Stimulated activated CD4-positive, alpha-beta T cell treated with anti-CD3 and anti-CD28 coated beads, Interleukin-15, amount 100 ng/mL, for 1 hour (primary cell): ENCODE results near the gene C17orf67.

ENCODE experiments used
- DNase-seq, 2 donors: peaks; one replicate each; pipeline ENCODE4 v3.0.0-alpha.2; 2020; ENCODE audit warnings: low read depth in 1 of 2, low spot score in 1 of 2

C17orf67 gene

DNA sequence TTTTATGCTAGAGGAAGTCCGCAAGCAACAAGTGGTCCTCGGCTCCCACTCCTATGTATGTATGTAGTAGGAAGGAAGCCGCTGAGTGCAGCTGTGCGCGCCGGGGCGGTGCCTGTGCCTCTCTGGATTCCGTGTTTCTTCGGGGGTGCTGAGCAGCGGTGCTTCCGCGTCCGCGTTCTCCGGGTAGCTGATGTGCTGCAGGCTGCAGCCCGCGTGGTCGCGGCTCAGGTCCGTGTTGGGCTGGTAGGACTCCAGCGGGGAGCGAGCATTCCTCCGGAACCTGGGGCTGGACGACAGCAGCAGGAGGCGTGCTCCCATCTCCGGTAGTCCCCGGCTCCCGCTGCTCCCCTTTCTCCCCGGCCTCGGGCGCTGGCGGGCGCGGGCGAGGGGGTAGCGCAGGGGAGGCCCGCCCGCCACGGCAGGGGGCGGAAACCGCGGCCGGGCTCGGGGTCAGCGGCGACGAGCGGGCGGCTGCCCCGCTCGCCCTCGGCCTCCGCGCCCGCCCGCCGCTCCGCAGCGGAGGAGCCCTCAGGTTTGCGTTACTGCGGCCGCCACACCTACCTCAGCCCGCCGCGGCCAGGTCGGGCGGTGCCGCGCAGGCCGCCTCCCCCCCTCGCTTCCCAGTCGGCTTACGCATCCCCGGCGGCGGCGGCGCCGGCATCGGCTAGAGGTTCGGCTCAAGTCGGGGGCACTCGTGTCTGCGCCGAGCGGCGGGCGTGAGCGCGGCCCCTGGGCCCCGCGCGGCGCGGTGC lies 487 bp downstream of the C17orf67 start:
- DNase-seq: peak; percentile 34 to 42

DNA sequence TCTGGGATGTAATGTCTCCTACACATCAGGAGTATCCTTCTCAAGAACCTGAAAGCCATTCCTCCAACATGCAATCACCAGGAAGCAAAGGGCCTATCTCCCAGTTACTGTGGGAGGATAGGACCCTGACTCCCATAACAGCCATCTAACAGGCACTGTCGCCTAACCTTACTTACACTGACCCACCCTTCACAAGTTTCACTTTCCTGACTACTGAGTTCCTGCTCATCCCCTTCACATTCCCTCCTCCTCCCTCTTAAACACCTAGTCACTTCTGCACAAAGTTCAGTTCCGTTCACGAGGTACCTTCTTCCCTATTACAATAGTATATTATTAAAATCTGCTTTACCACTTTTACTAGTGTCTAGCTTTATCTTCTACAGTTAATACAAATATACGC lies 1.3 kb downstream of the C17orf67 start:
- DNase-seq: no peak

DNA sequence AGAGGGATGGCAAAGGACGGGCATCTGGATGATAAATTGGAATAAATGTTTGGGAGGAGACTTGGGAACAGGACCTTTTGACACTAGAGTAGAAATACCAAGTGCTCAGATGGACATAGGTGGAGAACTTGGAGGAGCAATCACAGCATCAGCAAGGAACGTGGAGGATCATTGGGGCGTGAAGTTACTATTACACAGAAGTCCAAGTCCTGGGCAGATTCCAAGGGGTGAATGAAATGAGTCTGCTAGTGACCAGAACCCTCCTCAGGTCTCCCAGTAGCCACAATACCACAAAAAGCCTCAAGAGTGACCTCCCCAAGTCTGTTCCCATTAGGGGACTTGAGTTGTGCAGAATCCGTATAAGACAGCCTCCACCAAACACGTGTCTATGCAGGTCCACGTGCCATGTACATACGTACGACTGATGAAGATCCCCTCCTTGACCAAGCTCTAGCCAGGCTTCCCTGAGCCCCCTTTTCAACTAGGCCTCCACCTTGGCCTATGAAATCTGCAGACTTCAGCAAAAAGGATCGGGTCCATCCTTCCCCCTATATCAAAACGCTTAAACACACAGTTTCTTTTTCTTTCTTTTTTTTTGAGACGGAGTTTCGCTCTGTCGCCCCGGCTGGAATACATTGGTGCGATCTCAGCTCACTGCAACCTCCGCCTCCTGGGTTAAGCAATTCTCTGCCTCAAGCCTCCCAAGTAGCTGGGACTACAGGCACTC lies 2.2 kb downstream of the C17orf67 start:
- no peak for DNase-seq

DNA sequence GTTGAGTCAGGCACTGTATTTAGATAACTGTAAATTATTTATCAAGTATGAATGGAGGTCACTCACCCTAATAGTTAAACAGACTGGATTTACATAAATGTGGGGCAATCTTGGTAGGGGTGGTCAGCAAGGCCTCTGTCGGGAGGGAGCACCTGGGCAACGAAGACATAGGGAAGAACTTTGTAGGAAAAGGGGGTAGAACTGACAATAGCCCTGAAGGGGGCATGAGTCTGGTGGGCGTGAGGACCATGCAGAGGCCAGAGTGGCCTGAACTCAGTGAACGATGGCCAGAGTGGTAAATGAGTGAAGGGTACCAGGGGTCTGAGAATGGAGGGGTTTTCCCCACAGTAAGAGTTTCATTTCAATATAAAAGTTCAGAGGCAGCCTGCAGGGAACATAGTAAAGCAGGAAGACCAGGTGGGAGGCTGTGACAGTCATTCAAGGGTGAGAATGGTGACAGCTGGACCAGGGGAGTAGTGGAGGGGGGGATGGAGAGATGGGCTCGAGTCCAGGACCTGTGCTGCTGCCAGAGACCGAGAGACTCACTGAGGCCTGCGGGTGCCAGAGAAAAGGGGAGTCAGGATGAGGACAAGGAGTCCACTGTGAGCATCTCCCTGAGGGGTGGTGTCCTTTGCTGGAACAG lies 2.9 kb downstream of the C17orf67 start:
- no peak for DNase-seq

DNA sequence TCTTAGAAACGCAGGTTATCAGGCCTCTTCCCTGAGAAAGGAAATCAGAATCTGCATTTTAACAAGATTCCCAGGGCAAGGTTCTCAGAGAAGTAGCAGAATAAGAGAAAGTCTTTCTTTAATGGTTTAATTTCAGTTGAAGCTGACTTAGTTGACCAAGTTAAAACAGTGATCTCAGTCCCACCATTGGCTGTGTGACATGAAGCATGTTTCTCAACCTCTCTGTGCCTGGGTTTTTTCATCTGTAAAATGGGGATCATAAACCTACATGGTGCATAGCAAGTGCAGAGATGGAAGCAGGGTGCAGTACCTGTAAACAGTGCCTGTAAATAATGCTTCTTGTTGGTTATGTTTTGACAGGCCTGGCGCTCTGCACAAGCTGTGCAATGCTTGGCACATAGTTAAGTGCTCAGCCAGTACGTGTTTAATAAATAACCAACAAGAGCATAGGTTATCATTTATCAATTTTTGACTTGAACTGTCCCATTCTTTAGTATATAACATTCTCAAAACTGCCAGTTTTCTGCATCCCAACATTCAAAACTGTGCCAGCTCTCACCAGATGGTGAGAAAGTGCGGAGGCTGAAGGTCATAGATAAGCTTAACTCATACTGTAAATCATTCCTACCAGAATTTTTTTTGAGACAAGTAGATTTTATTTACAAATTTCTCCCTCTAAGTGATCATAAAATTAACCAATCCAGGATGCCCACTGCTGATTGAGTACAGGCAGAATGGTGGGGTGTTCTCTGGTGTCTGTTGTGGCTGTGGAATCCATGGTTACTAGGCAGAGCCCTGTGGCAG lies 6.9 kb downstream of the C17orf67 start:
- DNase-seq: no peak

DNA sequence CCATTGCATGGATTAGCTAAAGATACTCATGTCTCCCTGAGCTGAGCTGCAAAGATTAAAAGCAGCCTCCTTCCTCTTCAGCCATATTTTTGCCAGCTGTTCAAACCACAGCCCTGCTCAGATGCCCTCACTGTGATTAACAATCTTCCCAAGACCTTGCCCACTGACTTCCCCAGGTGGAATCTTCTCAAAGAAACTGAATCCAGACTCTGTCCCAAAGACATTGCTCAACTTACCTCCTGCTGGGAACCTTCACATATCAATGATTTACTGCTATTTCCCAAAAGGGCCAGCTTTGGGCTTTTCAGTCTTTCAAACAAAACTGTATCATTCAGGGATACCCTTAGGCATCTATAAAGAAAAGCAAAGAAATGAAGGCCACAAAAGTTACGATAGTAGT lies 9.2 kb downstream of the C17orf67 start:
- DNase-seq: no peak

DNA sequence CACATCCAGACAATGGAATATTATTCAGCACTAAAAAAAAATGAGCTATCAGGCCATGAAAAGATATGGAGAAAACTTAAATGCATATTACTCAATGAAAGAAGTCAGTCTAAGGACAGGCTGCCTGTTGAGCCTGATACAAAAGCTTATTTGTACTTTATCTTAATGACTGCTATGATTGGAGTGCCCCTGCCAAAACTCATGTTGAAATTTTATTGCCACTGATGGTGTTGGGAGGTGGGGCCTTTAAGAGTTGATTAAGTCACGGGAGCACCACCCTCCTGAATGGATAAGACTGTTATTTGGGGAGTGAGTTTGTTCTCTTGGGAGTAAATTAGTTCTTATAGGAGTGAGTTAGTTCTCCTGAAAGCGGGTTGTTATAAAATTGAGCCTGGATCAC lies 9.9 kb downstream of the C17orf67 start:
- DNase-seq: no peak

DNA sequence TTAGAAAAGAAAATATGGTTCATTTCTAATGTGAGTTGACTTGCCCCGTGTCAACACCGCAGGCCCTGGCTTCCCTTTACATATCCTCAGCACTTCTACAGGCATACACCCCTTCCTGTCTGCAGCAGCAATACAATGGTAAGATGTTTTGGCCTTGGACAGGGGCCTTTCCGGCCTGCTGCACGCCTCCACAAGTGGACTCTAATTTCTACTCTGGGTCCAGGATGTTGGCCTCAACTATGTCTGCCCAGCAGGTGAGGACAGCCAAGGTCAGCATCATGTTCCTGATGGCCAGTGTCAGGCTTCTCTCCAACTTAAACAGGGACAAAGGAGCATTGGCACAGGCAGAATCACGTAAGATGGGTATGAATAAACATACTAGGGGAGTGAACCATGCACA lies 11.0 kb downstream of the C17orf67 start:
- no peak for DNase-seq

DNA sequence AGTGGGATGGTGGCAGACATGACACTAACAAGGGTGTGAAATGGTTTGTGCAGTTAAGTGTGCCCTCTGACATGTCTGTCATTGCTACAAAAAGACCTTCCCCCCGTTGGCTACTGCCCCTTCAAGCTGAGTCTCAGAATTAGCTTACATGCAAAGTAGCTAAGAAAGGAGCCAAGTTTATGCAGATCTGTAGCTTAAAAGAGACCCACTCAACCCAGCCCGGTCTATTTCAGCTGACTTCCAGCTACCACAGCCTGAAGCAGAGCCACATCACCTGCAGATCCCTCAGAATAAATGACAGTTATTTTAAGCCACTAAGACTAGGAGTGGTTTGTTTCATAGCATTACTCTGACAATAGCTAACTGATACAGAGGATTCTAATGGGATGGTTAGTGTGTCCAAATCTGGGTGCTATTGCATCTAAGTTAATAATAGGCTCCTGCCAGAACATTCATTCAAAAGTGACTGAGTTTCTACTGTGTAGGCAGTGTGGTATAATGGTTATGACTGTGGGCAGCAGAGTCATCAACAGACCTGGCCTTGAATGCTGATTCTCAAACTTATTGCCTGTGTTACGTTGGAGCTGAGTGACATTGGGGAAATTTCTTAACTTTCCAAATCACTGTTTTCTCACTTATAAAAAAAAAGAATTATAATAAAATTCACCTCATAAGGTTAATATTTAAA lies 11.7 kb downstream of the C17orf67 start:
- DNase-seq: no peak

DNA sequence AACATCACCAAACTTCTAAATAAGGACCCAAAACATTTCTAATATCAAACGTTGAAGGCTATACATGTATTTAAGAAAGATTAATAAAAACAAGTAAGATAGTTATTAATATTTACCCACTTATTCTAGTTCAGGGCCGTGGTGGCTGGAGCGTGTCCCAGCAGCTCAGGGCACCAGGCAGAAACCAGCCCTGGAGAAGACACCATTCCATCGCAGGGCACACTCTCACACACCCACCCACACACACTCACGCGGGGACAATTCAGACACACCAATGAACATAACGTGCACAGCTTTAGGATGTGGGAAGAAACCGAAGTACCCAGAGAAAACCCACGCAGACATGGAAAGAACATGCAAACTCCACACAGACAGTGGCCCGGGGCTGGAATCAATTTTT lies 13.5 kb downstream of the C17orf67 start:
- no peak for DNase-seq

DNA sequence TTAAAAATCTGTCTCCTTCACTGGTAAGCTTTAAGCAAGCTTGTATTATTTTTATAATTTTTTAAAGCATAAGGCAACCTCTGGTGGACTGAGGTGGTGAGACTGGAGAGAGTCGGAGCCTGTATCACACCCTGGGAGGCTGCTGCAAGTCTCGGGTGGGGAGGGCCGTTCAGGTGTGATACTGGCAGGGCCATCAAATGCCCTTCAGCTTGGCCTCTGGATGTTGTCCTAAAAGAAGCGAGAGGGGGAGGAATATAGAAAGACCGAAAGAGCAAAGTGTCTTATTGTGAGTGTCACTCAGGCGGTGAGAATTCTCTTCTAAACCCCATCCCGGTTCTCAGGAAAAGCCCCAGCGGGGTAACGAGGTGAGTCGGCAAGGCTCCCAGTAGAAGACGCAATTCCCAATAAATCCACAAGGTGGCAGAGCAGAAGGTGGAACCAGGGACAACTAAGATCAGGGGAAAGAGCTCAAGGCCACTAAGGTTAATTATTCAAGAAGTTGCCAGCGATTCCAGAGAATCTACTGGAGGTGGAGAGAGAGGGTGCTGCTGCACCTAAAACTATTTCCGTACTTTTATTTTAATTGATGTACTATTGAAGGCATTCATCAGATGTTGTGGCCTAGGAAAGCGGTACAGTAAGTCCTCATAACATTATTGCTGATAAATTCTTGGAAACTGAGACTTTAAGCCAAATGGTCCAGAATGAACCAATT lies 14.1 kb downstream of the C17orf67 start:
- peak; percentile 33 to 43 for DNase-seq

DNA sequence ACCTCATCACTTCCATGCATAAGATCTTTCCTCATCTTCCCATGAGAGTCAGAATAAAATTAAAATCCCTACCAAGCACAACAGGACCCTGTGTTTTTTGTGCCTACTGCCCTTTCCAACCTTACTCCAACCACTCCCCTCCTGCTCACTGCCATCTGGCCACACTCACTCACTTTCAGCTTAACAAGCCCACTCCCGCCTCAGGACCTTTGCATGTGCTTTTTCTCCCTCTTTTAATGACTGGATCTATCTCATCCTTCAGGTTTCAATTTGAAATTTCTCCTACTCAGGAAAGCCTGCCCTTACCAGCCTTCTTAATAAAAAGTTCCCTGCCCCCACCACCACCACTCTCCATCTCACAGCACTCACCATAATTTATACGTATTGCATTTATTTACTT lies 14.7 kb downstream of the C17orf67 start:
- DNase-seq: no peak

DNA sequence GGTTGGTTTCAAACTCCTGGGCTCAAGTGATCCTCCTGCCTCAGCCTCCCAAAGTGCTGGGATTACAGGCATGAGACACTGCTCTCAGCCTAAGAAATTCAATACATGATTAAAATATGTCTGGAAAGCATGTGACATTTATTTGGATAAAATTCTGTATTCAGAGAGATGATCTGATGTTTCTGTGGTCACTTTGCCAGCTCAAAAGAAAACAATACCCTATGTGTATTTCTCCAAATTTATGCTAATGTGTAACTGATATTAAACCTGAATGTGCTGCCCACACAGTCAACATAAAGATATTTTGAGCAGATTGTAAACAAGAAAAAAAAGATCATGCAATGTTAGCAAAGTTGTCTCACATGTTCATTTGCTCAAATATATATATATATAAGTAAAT lies 16.7 kb downstream of the C17orf67 start:
- no peak for DNase-seq

DNA sequence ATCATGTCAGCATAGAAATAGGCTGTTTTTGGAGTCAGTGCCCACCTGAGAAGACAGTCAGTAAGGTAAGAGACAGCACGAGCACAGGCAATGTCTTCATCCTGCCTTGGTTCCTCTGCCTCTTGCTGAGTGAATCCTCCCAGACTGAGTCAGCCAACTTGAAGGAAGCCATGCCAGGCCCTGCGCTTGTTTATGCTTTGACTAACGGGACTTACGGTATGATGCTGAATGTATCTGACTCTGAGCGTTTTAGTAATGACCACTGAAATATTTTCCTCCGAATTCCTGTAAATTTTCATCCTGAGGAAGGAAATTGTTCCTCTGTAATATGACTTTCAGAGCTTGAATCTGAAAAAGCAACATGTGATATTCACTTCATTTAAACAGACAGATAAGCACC lies 18.0 kb downstream of the C17orf67 start:
- DNase-seq: no peak

DNA sequence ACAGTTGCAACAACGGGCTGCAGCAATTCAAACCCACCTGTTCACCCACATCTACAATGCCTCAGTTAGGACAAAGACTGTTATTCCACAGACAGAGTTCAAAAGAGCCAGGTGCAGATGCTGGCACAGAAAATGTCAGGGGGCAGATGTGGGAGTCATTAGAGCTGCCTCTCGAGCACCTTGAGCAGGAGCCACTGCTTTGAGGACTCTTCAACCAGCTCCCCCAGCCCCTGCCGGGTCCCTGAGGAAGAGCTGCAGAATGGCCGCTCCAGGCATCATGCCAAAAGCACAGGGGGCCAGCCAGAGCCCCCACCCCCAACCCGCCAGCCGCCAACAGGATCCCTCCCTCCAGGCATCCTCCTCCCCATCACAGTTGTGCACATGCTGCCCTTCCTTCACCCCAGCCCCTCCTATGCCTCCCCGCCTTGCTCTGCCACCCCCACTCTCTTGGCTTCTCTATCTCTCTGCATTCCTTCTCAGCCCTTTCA lies 20.8 kb downstream of the C17orf67 start:
- no peak for DNase-seq

DNA sequence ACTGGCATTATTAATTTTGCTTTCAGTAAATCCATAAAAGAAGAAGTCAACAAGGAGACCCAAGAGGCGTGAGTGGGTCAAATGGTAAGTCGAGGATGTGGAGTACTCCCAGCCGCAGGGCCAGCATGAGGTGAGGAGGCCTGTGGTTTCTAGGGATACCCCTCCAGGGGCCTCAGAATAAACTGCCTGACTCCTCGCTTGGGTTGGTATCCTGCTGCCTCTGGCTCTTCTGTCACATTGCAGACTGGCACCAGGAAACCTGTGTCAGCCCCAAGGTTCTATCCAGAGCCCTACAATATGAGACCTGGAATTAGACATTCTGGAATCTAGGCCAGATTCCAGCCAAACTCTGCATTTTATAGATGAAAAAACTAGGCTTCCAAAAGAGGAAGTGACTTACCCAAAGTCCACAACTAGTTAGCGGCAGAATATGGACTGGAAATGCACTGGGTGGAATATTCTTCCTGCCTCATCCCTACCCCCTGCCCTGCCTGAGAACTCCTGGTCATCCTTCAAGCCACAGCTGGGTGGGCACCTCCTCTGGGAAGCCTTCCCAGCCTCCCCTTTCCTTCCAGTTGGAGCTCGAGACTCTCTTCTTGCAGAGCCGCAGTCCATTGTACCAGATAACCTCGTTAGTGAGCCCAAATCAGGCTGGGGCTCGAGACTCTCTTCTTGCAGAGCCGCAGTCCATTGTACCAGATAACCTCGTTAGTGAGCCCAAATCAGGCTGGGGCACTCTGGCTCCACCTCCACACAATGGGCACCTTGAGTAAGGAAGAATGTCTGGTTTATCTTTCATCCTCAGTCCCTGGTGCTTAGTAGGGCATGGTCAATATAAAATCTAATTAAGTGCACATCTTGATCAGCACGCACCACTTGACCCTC lies 22.6 kb downstream of the C17orf67 start:
- no peak for DNase-seq

DNA sequence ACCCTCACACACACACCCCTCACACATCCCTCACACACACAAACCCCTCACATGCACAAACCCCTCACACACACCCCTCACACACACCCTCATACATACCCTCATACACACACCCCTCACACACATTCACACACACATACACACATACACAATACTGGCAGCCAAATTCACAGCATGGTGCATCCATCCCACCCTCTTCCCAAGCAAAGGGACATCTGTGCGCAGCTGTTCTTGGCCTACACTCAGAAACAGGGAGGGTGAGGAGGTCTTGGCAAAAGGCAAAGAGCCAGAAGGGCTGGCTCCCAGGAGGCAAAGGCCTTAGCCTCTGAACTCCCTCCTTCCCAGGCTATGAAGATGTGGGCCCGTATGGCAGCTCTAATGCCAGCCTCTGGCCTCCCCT lies 23.4 kb downstream of the C17orf67 start:
- no peak for DNase-seq

DNA sequence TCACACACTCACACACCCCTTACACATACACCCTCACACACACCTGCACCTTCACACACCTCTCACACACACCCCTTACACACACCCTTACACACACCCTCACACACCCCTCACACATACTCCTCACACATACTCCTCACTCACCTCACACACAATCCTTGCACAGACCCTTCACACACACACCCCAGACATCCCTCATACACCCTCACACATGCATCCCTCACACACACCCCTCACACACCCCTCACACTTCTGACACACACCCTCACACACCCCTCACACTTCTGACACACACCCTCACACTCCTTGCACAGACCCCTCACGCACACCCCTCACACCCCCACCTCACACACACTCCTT lies 23.9 kb downstream of the C17orf67 start:
- DNase-seq: no peak

DNA sequence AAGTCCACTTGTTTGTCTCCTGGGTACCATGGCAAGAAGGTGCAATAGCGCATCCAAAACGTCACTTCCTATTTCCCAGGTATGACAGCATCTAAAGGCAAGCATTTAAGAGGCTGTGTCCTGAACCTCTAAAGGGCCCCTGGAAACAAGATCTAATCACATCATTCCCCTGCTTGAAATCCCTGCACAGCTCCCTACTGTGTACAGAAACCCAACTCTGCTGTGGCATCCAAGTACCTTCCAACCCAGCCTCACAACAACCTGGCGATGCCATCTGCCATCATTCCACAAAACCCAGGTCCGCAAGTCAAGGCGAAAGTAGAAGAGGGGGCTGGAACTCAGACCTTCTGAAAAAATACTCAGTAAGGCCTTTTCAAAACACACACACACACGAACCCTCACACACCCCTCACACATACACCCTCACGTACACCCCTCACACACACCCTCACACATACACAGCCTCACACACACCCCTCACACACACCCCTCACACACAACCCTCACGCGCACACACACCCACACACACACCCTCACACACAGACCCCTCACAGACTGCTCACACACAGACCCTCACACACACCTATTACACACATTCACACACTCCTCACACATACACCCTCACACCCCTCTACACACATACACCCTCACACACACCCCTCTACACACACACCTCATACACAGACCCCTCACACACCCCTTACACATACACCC lies 24.5 kb downstream of the C17orf67 start:
- no peak for DNase-seq
